PC-9 (cell line): ENCODE results near the gene ADORA1. TPM values are rescaled to one million over a fixed set of nuclear protein-coding genes. Genes with fewer than 3 reads are reported as not detected.

Experiments used
- BruUV-seq: library from RNA; stranded (reverse); fragments of 400-500 nt; replicated peaks from 2 replicates; lab custom pipeline; 2021; lab: Mats Ljungman, UMichigan
- CTCF ChIA-PET: fragments of 300-600 bp; sonication (Branson Sonifier 250); formaldehyde crosslinking; loops from one replicate; lab custom pipeline; 2022; ENCODE audit warnings: antibody characterized with exemption; lab: Charles Lee
- POLR2A ChIA-PET: fragments of 300-600 bp; sonication (Branson Sonifier 250); formaldehyde crosslinking; loops from one replicate; lab custom pipeline; 2022; ENCODE audit warnings: antibody characterized with exemption; ENCODE audit not compliant: unreplicated experiment; lab: Charles Lee
- DNase-seq, 2 experiments: peaks; one replicate each; pipeline versions ENCODE4 v3.0.0 to v3.0.0-alpha.2; 2015 to 2022; ENCODE audit warnings: mixed read lengths in 1 of 2
- H2AFZ ChIP-seq: fragments of 200-600 bp; sonication (generic); 2 replicates; pipeline ENCODE4 v1.8.1; 2017; ENCODE audit warnings: antibody characterized with exemption
- H3F3A ChIP-seq: fragments of 200-600 bp; sonication (generic); 2 replicates; pipeline ENCODE4 v1.8.1; 2017; ENCODE audit warnings: antibody characterized with exemption, mild to moderate bottlenecking, low read depth; ENCODE audit not compliant: insufficient read depth
- H3K27ac ChIP-seq: fragments of 200-600 bp; sonication (generic); 2 replicates; pipeline ENCODE4 v1.6.1; 2016; ENCODE audit warnings: mixed run types
- H3K27me3 ChIP-seq: fragments of 200-600 bp; sonication (generic); 2 replicates; pipeline ENCODE4 v1.6.1; 2016; ENCODE audit warnings: low read depth, mixed run types; ENCODE audit not compliant: insufficient read depth
- H3K36me3 ChIP-seq: fragments of 200-600 bp; sonication (generic); 2 replicates; pipeline ENCODE4 v1.6.1; 2016; ENCODE audit warnings: low read depth, mixed run types
- H3K4me1 ChIP-seq: fragments of 200-600 bp; sonication (generic); replicated peaks from 2 replicates; pipeline ENCODE4 v1.6.1; 2016; ENCODE audit warnings: mixed run types; ENCODE audit not compliant: insufficient read depth
- H3K4me2 ChIP-seq: fragments of 200-600 bp; sonication (generic); 2 replicates; pipeline ENCODE4 v1.6.1; 2017; ENCODE audit warnings: mixed run types
- H3K4me3 ChIP-seq: fragments of 200-600 bp; sonication (generic); 2 replicates; pipeline ENCODE4 v1.6.1; 2016; ENCODE audit warnings: mixed run types
- H3K79me2 ChIP-seq: fragments of 200-600 bp; sonication (generic); 2 replicates; pipeline ENCODE4 v1.6.1; 2017; ENCODE audit warnings: low read depth, mixed run types
- H3K9me2 ChIP-seq: fragments of 200-600 bp; sonication (generic); 2 replicates; pipeline ENCODE4 v1.8.1; 2017; ENCODE audit warnings: mild to moderate bottlenecking; ENCODE audit not compliant: insufficient read depth
- H3K9me3 ChIP-seq: fragments of 200-600 bp; sonication (generic); 2 replicates; pipeline ENCODE4 v1.8.1; 2016; ENCODE audit warnings: low read depth; ENCODE audit not compliant: insufficient read depth
- H4K20me1 ChIP-seq: fragments of 200-600 bp; sonication (generic); 2 replicates; pipeline ENCODE4 v1.8.1; 2017; ENCODE audit not compliant: insufficient read depth
- CTCF ChIP-seq: fragments of 200-600 bp; sonication (generic); conservative IDR thresholded peaks from 2 replicates; pipeline ENCODE4 v1.6.1; 2017; ENCODE audit warnings: mixed run types, antibody characterized with exemption, mild to moderate bottlenecking, moderate library complexity
- EZH2 ChIP-seq: fragments of 200-600 bp; sonication (generic); IDR thresholded peaks from 2 replicates; pipeline ENCODE4 v1.8.0; 2017; ENCODE audit warnings: antibody characterized with exemption, low read depth
- intact Hi-C: fragments of 100-400 bp; cut with micrococcal nuclease; formaldehyde crosslinking; loops from one replicate; pipeline ENCODE4 v1.10.0; 2022; ENCODE audit not compliant: unreplicated experiment
- total RNA-seq: library from RNA; stranded (reverse); gene quantifications from 2 replicates; pipeline ENCODE4 v1.2.3, GENCODE V29; 2021

The ADORA1 gene
- total RNA-seq, 1 experiment from 2014 or later, result 8.3 TPM

- Histone ChIP-seq H3K27ac (no peak overlapping the region), H2AFZ (no peak overlapping the region), H3K4me3 (no peak overlapping the region), H3F3A (0 out of 2 replicates have a peak, but pooled peaks cover 6% of the 10 kb centered on the region), H3K9me2 (no peaks in the 10 kb centered on the region), H3K9me3 (no peaks in the 10 kb centered on the region), H3K4me2 (no peak overlapping the region), H3K27me3 (no peaks in the 10 kb centered on the region), H4K20me1 (no peaks in the 10 kb centered on the region), H3K4me1 (0 out of 2 replicates have a peak, but pooled peaks cover 10% of the 10 kb centered on the region), H3K36me3 (peaks cover 5% of the 10 kb centered on the region; the same call in 1 of the 2 replicates), H3K79me2 (no peaks in the 10 kb centered on the region)
- POLR2A ChIA-PET, result no interaction called here
- no TSS peak for BruUV-seq
- intact Hi-C loops, result no loop called here
- CTCF ChIA-PET, result no interaction called here
- DNase-seq, result no peak
- TF ChIP-seq CTCF, result no peak
- no peak for TF ChIP-seq EZH2
Measured at GRCh38 chr1:203144661-203145060, 17.1 kb downstream of the ADORA1 start.

GRCh38 chr1:203145321-203146041 lies 18.0 kb downstream of the ADORA1 start:
- DNase-seq, result no peak
- POLR2A ChIA-PET, result no interaction called here
- 0 out of 2 replicates have a peak, but pooled peaks cover 8% of the 10 kb centered on the region for H3F3A ChIP-seq
- 0 out of 2 replicates have a peak, but pooled peaks cover 10% of the 10 kb centered on the region for H3K4me1 ChIP-seq
- H4K20me1 ChIP-seq, result no peaks in the 10 kb centered on the region
- H3K27ac ChIP-seq, result no peak overlapping the region
- TF ChIP-seq CTCF, result no peak
- no peak for TF ChIP-seq EZH2
- BruUV-seq, result no TSS peak
- CTCF ChIA-PET, result no interaction called here
- no peak overlapping the region for H2AFZ ChIP-seq
- no peak overlapping the region for H3K4me3 ChIP-seq
- no peaks in the 10 kb centered on the region for H3K9me3 ChIP-seq
- H3K79me2 ChIP-seq, result no peaks in the 10 kb centered on the region; the same call in 1 of the 2 replicates
- no peaks in the 10 kb centered on the region for H3K9me2 ChIP-seq
- no peak overlapping the region for H3K4me2 ChIP-seq
- no peaks in the 10 kb centered on the region for H3K27me3 ChIP-seq
- intact Hi-C loops, result no loop called here
- H3K36me3 ChIP-seq, result peaks cover 5% of the 10 kb centered on the region; the same call in 1 of the 2 replicates

GRCh38 chr1:203146042-203146369 lies 18.5 kb downstream of the ADORA1 start:
- Histone ChIP-seq H3K9me2 (no peaks in the 10 kb centered on the region), H3K4me3 (no peak overlapping the region), H3K27me3 (no peaks in the 10 kb centered on the region), H4K20me1 (no peaks in the 10 kb centered on the region), H3K27ac (no peak overlapping the region), H3K4me2 (no peak overlapping the region), H3K9me3 (no peaks in the 10 kb centered on the region), H3K79me2 (no peaks in the 10 kb centered on the region; the same call in 1 of the 2 replicates), H3F3A (0 out of 2 replicates have a peak, but pooled peaks cover 8% of the 10 kb centered on the region), H3K4me1 (peaks cover 10% of the 10 kb centered on the region; the same call in 1 of the 2 replicates), H3K36me3 (peaks cover 5% of the 10 kb centered on the region; the same call in 1 of the 2 replicates), H2AFZ (no peak overlapping the region)
- CTCF ChIA-PET, result no interaction called here
- TF ChIP-seq EZH2 (no peak), CTCF (no peak)
- POLR2A ChIA-PET, result no interaction called here
- BruUV-seq, result no TSS peak
- DNase-seq, result no peak
- intact Hi-C loops, result no loop called here
